WI38 (cell line): ENCODE results near the gene RBPJ.

Experiments
- H3K4me3 ChIP-seq: 2 replicates; pipeline ENCODE4 v1.5.1; 2011; ENCODE audit warnings: low read depth, mild to moderate bottlenecking, control low read depth, low read length
- TF ChIP-seq, protein P1 (sequence below): IDR thresholded peaks from 2 replicates; pipeline ENCODE4 v1.5.1; 2012; ENCODE audit warnings: low read depth, mild to moderate bottlenecking, control low read depth, low read length

The RBPJ gene

DNA sequence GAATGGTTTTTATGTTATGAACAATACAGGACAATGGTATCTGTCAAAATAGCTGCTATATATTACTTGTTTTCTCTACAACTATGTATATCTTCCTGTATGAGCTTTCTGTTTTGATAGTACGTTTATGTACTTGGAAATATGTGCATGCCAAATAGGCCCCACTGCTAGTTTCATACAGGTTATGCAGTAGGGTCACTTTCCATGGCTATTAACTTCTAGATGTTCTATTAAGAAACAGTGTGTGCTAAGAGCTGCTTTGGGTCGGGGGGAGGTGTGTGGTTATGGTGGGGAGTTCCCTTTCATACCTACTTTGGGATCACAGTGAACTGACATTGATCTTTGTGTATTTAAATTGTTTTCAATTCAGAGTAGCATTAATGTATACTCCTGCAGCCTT, 30.9 kb downstream of the RBPJ start:
- TF ChIP-seq, protein P1, sequence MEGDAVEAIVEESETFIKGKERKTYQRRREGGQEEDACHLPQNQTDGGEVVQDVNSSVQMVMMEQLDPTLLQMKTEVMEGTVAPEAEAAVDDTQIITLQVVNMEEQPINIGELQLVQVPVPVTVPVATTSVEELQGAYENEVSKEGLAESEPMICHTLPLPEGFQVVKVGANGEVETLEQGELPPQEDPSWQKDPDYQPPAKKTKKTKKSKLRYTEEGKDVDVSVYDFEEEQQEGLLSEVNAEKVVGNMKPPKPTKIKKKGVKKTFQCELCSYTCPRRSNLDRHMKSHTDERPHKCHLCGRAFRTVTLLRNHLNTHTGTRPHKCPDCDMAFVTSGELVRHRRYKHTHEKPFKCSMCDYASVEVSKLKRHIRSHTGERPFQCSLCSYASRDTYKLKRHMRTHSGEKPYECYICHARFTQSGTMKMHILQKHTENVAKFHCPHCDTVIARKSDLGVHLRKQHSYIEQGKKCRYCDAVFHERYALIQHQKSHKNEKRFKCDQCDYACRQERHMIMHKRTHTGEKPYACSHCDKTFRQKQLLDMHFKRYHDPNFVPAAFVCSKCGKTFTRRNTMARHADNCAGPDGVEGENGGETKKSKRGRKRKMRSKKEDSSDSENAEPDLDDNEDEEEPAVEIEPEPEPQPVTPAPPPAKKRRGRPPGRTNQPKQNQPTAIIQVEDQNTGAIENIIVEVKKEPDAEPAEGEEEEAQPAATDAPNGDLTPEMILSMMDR, result no peak

DNA sequence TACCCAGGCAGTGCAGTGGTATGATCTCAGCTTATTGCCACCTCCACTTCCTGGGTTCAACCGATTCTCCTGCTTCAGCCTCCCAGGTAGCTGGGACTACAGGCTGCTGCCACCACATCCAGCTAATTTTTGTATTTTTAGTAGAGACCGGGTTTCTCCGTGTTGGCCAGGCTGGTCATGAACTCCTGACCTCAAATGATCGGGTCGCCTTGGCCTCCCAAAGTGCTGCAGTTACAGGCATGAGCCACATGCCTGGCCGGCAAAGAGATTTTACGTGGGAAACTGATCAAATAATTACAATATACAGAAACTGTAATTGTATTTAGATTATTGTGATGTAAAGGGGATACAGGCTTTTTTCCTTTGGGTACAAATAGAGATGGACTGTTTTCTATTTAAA, 33.7 kb downstream of the RBPJ start:
- H3K4me3 ChIP-seq, result no peak overlapping the region
- TF ChIP-seq, protein P1, result no peak

More for the DNA sequence above, 30.9 kb downstream of the RBPJ start:
- no peak overlapping the region for H3K4me3 ChIP-seq

DNA sequence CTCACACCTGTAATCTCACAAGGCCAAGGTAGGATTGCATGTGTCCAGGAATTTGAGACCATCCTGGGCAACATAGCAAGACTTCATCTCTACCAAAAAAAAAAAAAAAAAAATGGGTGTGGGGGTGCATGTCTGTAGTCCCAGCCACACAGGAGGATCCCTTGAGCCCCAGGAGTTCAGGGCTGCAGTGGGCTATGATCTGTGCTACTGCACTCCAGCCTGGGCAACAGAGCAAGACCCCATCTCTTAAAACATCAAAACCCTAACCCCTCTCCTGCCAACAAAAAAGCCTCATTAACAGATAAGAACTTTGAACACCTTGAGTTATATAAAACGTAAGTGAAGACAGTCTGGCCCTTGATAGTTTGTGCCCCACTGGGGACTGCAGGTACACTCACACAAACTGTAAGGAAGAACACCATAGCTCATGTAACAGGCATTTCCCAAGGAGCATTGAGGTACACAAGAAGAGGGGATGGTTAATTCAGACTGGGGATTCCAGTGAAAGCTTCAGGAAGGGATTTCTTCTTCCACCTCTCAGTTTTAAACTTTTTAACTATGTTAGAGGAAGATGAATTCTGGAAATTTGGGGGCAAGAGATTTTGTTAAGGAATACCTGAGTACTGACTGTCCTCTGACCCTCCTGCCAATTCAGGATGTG, 34.7 kb downstream of the RBPJ start:
- no peak overlapping the region for H3K4me3 ChIP-seq
- TF ChIP-seq, protein P1, result no peak

DNA sequence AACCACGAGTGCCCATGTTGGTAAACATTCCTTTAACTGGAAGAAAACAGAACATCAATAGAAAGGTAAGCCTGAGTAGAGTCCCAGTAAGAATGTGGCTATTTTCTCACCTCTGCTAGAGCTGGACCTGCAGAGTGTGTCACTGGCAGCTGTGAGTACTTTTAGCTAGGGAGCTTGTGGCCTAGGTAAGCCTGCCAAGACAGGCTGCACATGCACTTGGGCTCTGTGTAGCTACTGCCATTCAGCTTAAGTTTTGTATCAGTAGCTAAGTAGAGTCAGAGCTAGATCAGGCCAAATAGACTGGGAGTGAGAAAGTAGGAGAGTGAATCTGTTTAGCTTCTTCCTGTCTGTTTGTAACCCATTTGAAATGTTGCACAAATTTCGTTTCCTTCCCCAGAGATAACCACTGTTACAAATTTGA, 35.3 kb downstream of the RBPJ start:
- no peak overlapping the region for H3K4me3 ChIP-seq
- TF ChIP-seq, protein P1, result no peak

DNA sequence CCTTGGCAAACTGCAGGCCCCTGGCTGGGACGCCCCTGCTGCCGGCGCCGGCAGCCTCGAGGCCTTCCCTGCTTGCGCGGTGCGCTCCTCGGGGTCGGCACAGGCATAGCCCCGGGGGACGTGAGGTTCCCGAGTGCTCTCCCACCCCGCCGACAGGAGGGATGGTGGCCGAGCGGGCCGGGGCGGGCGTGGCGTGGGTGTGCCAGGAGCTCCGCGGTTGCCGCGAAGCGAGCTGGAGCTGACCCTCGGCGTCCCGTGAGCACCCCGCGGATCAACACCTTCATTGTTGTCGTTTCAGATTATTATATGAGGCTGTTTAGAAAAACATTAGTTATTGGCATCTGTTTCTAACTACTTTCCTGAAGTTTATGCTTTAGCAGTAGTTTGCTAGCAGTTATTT, 38.7 kb downstream of the RBPJ start:
- H3K4me3 ChIP-seq, result 0 out of 2 replicates have a peak overlapping the region, but pooled peaks have one; percentile 3

DNA sequence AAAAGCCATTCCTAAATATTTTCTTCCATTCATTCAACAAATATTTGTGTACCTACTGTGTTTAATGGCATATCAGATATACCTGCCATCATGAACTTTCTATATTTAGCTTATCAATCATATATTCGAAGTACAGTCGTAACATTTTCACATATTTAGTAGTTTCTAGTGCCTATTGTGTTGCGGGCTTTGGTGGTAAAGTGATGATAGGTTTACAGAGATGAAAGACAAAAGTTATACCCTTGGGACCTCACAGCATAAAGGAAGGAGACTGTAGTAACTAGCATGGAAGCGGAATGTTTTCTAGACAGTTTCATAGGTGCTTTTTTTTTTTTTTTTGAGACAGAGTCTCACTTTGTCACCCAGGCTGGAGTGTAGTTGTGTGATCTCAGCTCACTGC, 39.5 kb downstream of the RBPJ start:
- TF ChIP-seq, protein P1, result no peak
- H3K4me3 ChIP-seq, result no peak overlapping the region

DNA sequence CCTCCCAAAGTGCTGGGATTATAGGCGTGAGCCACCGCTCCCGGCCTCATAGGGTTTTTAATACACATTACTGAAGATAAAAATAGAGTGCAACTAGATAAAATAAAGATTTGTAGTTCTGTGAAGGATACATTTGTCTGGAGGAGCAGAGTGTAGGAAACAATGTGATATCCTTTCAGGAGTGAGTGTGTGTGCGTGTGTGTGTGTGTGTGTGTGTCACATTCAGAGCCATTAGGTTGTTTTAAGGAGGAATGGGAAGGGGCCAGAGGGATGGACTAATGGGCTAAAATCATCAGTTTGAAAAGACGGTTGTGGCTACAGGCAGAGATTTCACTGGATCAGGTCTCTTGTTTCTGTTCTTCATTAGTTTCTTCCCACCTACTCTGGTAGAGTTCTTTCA, 40.0 kb downstream of the RBPJ start:
- TF ChIP-seq, protein P1, result no peak
- no peak overlapping the region for H3K4me3 ChIP-seq

DNA sequence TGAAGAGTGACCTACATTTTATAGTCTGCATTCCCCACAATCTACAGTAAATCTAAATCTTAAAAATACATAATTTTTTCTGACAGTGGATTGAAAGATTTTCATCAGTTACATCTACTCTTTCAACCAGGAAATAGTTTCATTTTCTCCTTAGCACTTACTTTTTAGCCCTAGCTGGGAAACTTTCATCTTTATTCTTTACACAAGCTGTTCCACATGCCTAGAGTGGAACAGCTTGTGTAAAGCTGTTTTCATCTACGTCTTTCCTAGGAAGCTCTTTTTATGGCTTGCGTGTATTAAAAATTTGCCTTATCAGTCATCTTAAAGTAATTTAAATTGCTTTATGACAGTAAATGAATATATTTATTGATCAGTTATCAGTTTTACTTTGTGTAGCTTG, 40.5 kb downstream of the RBPJ start:
- H3K4me3 ChIP-seq, result no peak overlapping the region
- TF ChIP-seq, protein P1, result no peak
